Measurements from ENCODE around the gene FOXP3.

DNA sequence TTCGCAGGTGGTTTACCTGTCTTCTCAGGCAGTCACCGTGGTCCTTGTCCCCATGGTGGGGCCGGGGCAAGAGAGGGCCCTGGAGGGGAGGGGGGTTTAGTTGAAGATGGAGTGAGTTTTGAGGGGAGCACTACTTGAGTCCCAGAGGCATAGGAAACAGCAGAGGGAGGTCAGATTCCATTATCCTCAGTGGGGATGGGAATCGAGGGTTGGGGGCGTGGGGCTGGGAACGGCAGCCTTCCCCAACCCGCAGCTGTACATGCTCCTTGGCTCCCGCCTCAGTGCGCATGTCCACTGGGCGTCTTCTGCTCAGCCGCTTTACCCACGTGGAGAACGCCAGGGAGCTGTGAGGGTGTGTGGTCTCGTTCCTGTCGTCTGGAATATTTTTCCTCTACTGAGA, 38.8 kb upstream of the FOXP3 start, which contains the start of gene GAGE10:
- TF ChIP-seq, protein P1, sequence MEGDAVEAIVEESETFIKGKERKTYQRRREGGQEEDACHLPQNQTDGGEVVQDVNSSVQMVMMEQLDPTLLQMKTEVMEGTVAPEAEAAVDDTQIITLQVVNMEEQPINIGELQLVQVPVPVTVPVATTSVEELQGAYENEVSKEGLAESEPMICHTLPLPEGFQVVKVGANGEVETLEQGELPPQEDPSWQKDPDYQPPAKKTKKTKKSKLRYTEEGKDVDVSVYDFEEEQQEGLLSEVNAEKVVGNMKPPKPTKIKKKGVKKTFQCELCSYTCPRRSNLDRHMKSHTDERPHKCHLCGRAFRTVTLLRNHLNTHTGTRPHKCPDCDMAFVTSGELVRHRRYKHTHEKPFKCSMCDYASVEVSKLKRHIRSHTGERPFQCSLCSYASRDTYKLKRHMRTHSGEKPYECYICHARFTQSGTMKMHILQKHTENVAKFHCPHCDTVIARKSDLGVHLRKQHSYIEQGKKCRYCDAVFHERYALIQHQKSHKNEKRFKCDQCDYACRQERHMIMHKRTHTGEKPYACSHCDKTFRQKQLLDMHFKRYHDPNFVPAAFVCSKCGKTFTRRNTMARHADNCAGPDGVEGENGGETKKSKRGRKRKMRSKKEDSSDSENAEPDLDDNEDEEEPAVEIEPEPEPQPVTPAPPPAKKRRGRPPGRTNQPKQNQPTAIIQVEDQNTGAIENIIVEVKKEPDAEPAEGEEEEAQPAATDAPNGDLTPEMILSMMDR (IDR thresholded peaks at IDR 0.05): no peak
- TF ChIP-seq POLR2A (IDR thresholded peaks at IDR 0.05): no peak

Data from uterus (tissue), 2 donors.